Fibroblast of pulmonary artery (primary cell): ENCODE measurements around the gene NEDD4L.

Experiments used
- DNase-seq: peaks from one replicate; pipeline ENCODE4 v3.0.0-alpha.2; 2010; ENCODE audit warnings: low read depth
- H3K4me3 ChIP-seq: replicated peaks from 2 replicates; pipeline ENCODE4 v1.5.1; 2011; ENCODE audit warnings: low read depth, mild to moderate bottlenecking, control low read depth, low read length, moderate library complexity
- CTCF ChIP-seq: IDR thresholded peaks from 2 replicates; pipeline ENCODE4 v1.5.1; 2011; ENCODE audit warnings: mild to moderate bottlenecking, control low read depth, low read length, inconsistent platforms; ENCODE audit errors: missing control alignments

Gene NEDD4L

GRCh38 chr18:58381676-58382411 lies 337.8 kb downstream of the NEDD4L start:
- DNase-seq, result no peak
- no peak overlapping the region for H3K4me3 ChIP-seq
- no peak for TF ChIP-seq CTCF

- TF ChIP-seq CTCF, result no peak
- no peak overlapping the region for H3K4me3 ChIP-seq
These were observed 338.4 kb downstream of the NEDD4L start for GRCh38 chr18:58382446-58382845.

GRCh38 chr18:58385472-58385871 lies 341.4 kb downstream of the NEDD4L start:
- no peak for TF ChIP-seq CTCF
- DNase-seq, result no peak
- no peak overlapping the region for H3K4me3 ChIP-seq

More at GRCh38 chr18:58382446-58382845, 338.4 kb downstream of the NEDD4L start:
- no peak for DNase-seq

- TF ChIP-seq CTCF, result no peak
- no peak overlapping the region for H3K4me3 ChIP-seq
- DNase-seq, result no peak
These were observed 342.8 kb downstream of the NEDD4L start for GRCh38 chr18:58386780-58387179.

- no peak for TF ChIP-seq CTCF
- no peak for DNase-seq
- no peak overlapping the region for H3K4me3 ChIP-seq
These were observed 343.7 kb downstream of the NEDD4L start for GRCh38 chr18:58387716-58388115.

- no peak for DNase-seq
- no peak for TF ChIP-seq CTCF
- no peak overlapping the region for H3K4me3 ChIP-seq
These were observed 344.7 kb downstream of the NEDD4L start for GRCh38 chr18:58388736-58389135.

- H3K4me3 ChIP-seq, result no peak overlapping the region
- DNase-seq, result no peak
- no peak for TF ChIP-seq CTCF
These were observed 345.7 kb downstream of the NEDD4L start for GRCh38 chr18:58389745-58390144.
